Measurements from ENCODE around the gene BACH2. TPM values are rescaled to one million over a fixed set of nuclear protein-coding genes. Genes with fewer than 3 reads are reported as not detected.

Gene BACH2
- total and polyA plus RNA-seq, 2 donors (not counting 1 experiment from before 2014, with no cell fraction given): 2.2 to 2.6 TPM

- no peaks in the 10 kb centered on the region for H3K27me3 ChIP-seq (ENCODE audit: control insufficient read depth, insufficient read depth, low read length)
- no peaks in the 10 kb centered on the region for H3K4me1 ChIP-seq (ENCODE audit: control insufficient read depth, extremely low read depth, insufficient read depth, low read length)
- no peak overlapping the region for H3K27ac ChIP-seq (ENCODE audit: insufficient read depth, low read length)
- H2AFZ ChIP-seq (ENCODE audit: low read length): no peak overlapping the region
- no peaks in the 10 kb centered on the region for H3K36me3 ChIP-seq (ENCODE audit: control insufficient read depth, insufficient read depth, low read length)
- H3K9ac ChIP-seq (ENCODE audit: insufficient read depth, low read length): no peak overlapping the region
- TF ChIP-seq CTCF (conservative IDR thresholded peaks at IDR 0.05 in 1 of 2, IDR thresholded peaks at IDR 0.05 in 1 of 2; ENCODE audit: low read depth in 1 of 2, low read length in 2 of 2) (no peak), EZH2 (IDR thresholded peaks at IDR 0.05; ENCODE audit: low read length, missing control alignments) (no peak)
- no peaks in the 10 kb centered on the region for H4K20me1 ChIP-seq (ENCODE audit: control insufficient read depth, extremely low read depth, insufficient read depth, low read length)
- DNase-seq (ENCODE audit: low read depth in 2 of 2): no peak
- no peak overlapping the region for H3K4me3 ChIP-seq (replicated peaks in 1 of 4; ENCODE audit: control extremely low read depth in 1 of 4, insufficient read depth in 1 of 4, low read depth in 3 of 4, low read length in 4 of 4)
- H3K9me3 ChIP-seq (ENCODE audit: control insufficient read depth, insufficient read depth, low read depth, low read length): no peaks in the 10 kb centered on the region
- H3K79me2 ChIP-seq (ENCODE audit: control insufficient read depth, insufficient read depth, low read length): no peaks in the 10 kb centered on the region
- H3K4me2 ChIP-seq (ENCODE audit: extremely low read depth, insufficient read depth, low read length): no peak overlapping the region
These were observed 27.3 kb downstream of the BACH2 start for GRCh38 chr6:90269334-90269733.

DNA sequence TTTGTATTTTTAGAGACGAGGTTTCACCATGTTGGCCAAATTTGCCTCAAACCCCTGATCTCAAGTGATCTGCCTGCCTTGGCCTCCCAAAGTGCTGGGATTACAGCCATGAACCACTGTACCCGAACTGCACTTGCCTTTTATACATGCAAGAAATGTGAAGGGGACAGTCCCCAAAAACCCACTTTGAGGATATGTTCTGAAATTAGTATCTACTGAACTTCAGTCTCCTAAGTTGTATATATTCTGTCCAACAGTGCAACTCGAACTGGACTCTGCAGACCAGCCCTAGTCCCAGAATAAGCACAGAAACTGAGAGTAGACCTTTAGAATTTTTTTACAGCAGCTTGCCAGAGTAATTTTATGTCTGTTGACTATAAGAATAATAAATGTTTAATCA, 28.5 kb downstream of the BACH2 start:
- Histone ChIP-seq H2AFZ (ENCODE audit: low read length) (no peak overlapping the region), H3K27ac (ENCODE audit: insufficient read depth, low read length) (no peak overlapping the region), H3K27me3 (ENCODE audit: control insufficient read depth, insufficient read depth, low read length) (no peaks in the 10 kb centered on the region), H3K9me3 (ENCODE audit: control insufficient read depth, insufficient read depth, low read depth, low read length) (no peaks in the 10 kb centered on the region), H3K4me1 (ENCODE audit: control insufficient read depth, extremely low read depth, insufficient read depth, low read length) (no peaks in the 10 kb centered on the region), H3K4me3 (replicated peaks in 1 of 4; ENCODE audit: control extremely low read depth in 1 of 4, insufficient read depth in 1 of 4, low read depth in 3 of 4, low read length in 4 of 4) (no peak overlapping the region), H3K4me2 (ENCODE audit: extremely low read depth, insufficient read depth, low read length) (no peak overlapping the region), H3K36me3 (ENCODE audit: control insufficient read depth, insufficient read depth, low read length) (no peaks in the 10 kb centered on the region), H3K9ac (ENCODE audit: insufficient read depth, low read length) (no peak overlapping the region), H3K79me2 (ENCODE audit: control insufficient read depth, insufficient read depth, low read length) (no peaks in the 10 kb centered on the region), H4K20me1 (ENCODE audit: control insufficient read depth, extremely low read depth, insufficient read depth, low read length) (no peaks in the 10 kb centered on the region)
- TF ChIP-seq EZH2 (IDR thresholded peaks at IDR 0.05; ENCODE audit: low read length, missing control alignments) (no peak), CTCF (conservative IDR thresholded peaks at IDR 0.05 in 1 of 2, IDR thresholded peaks at IDR 0.05 in 1 of 2; ENCODE audit: low read depth in 1 of 2, low read length in 2 of 2) (no peak)
- no peak for DNase-seq (ENCODE audit: low read depth in 2 of 2)

DNA sequence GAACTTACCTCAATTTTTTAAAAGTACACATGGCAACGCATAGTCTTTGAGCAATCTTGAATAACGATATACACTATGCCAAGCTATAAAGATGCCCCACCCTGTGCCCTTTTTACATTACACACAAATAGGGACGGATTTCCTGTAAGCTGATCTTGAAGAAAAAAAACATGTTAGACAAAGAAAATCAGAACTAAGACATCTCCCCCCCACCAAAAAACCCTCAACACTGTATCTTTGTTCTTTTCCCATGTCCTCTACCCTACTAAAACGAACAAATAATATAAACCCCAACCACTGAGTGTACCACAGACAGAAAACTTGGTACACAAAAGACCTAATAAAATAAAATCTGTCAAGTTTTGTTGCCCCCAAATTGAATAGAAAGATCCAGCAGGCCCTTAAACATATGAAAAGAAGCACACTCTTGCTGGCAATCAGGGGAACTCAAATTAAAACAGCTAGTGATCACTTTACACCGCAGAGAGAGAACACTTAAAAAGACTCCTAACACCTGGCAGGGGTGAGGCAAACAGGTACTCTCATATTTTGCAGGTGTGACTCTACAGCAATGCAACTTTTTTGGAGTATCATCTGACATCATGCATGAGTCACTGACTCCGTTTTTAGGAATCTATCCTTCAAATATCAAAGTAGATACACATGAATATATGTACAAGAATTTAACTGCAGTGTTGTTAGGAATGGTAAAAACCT, 29.6 kb downstream of the BACH2 start:
- no peak overlapping the region for H2AFZ ChIP-seq (ENCODE audit: low read length)
- no peak overlapping the region for H3K27ac ChIP-seq (ENCODE audit: insufficient read depth, low read length)
- no peaks in the 10 kb centered on the region for H3K79me2 ChIP-seq (ENCODE audit: control insufficient read depth, insufficient read depth, low read length)
- no peaks in the 10 kb centered on the region for H3K9me3 ChIP-seq (ENCODE audit: control insufficient read depth, insufficient read depth, low read depth, low read length)
- H4K20me1 ChIP-seq (ENCODE audit: control insufficient read depth, extremely low read depth, insufficient read depth, low read length): no peaks in the 10 kb centered on the region
- no peaks in the 10 kb centered on the region for H3K4me1 ChIP-seq (ENCODE audit: control insufficient read depth, extremely low read depth, insufficient read depth, low read length)
- no peaks in the 10 kb centered on the region for H3K27me3 ChIP-seq (ENCODE audit: control insufficient read depth, insufficient read depth, low read length)
- H3K4me2 ChIP-seq (ENCODE audit: extremely low read depth, insufficient read depth, low read length): no peak overlapping the region
- no peak overlapping the region for H3K9ac ChIP-seq (ENCODE audit: insufficient read depth, low read length)
- no peaks in the 10 kb centered on the region for H3K36me3 ChIP-seq (ENCODE audit: control insufficient read depth, insufficient read depth, low read length)
- H3K4me3 ChIP-seq (replicated peaks in 1 of 4; ENCODE audit: control extremely low read depth in 1 of 4, insufficient read depth in 1 of 4, low read depth in 3 of 4, low read length in 4 of 4): no peak overlapping the region
- no peak for DNase-seq (ENCODE audit: low read depth in 2 of 2)
- TF ChIP-seq CTCF (conservative IDR thresholded peaks at IDR 0.05 in 1 of 2, IDR thresholded peaks at IDR 0.05 in 1 of 2; ENCODE audit: low read depth in 1 of 2, low read length in 2 of 2) (no peak), EZH2 (IDR thresholded peaks at IDR 0.05; ENCODE audit: low read length, missing control alignments) (no peak)

All from fibroblast of lung (primary cell).